GM23338 (cell line): ENCODE measurements around the gene SMC5. TPM values are rescaled to one million over a fixed set of nuclear protein-coding genes. Genes with fewer than 3 reads are reported as not detected.

Experiments
- ATAC-seq: fragments of 200-7000 bp; cut with Tn5 transposase; 3 replicates; pipeline ENCODE4 v1.9.1; 2020
- DNase-seq: peaks from one replicate; pipeline ENCODE4 v3.0.0-alpha.2; 2015; ENCODE audit warnings: low spot score
- H2AFZ ChIP-seq: fragments of 200-600 bp; sonication (generic); 2 replicates; pipeline ENCODE4 v1.8.0; 2016; ENCODE audit warnings: antibody characterized with exemption, mild to moderate bottlenecking, moderate library complexity
- H3F3A ChIP-seq: fragments of 200-600 bp; sonication (generic); replicated peaks from 2 replicates; pipeline ENCODE4 v1.8.0; 2017; ENCODE audit warnings: antibody characterized with exemption, mixed run types, low read depth
- H3K27ac ChIP-seq: fragments of 200-600 bp; sonication (generic); 2 replicates; pipeline ENCODE4 v1.6.1; 2016; ENCODE audit warnings: low read depth
- H3K27me3 ChIP-seq: fragments of 200-600 bp; sonication (generic); 2 replicates; pipeline ENCODE4 v1.8.0; 2016; ENCODE audit warnings: mild to moderate bottlenecking, mixed run types, moderate library complexity; ENCODE audit not compliant: insufficient read depth
- H3K36me3 ChIP-seq: fragments of 200-600 bp; sonication (generic); 2 replicates; pipeline ENCODE4 v1.8.0; 2016; ENCODE audit warnings: mild to moderate bottlenecking; ENCODE audit not compliant: insufficient read depth
- H3K4me1 ChIP-seq: fragments of 200-600 bp; sonication (generic); 2 replicates; pipeline ENCODE4 v1.8.0; 2016; ENCODE audit warnings: mild to moderate bottlenecking, moderate library complexity; ENCODE audit not compliant: insufficient read depth
- H3K4me2 ChIP-seq: fragments of 200-600 bp; sonication (generic); 2 replicates; pipeline ENCODE4 v1.7.1; 2017; ENCODE audit warnings: mixed run types
- H3K4me3 ChIP-seq: fragments of 200-600 bp; sonication (generic); 2 replicates; pipeline ENCODE4 v1.6.1; 2016; ENCODE audit warnings: mixed run types
- H3K79me2 ChIP-seq: fragments of 200-600 bp; sonication (generic); replicated peaks from 2 replicates; pipeline ENCODE4 v1.8.0; 2017; ENCODE audit warnings: mild to moderate bottlenecking; ENCODE audit not compliant: insufficient read depth
- H3K9me2 ChIP-seq: fragments of 200-600 bp; sonication (generic); 2 replicates; pipeline ENCODE4 v1.8.0; 2017; ENCODE audit not compliant: insufficient read depth
- H4K20me1 ChIP-seq: fragments of 200-600 bp; sonication (generic); replicated peaks from 2 replicates; pipeline ENCODE4 v1.8.0; 2017; ENCODE audit warnings: mild to moderate bottlenecking; ENCODE audit not compliant: insufficient read depth
- H3K27ac Mint-ChIP-seq: 2 replicates; pipeline ENCODE4 v1.8.0; 2020; ENCODE audit warnings: inconsistent platforms, mild to moderate bottlenecking, moderate library complexity, mixed read lengths
- H3K27me3 Mint-ChIP-seq: 3 replicates; pipeline ENCODE4 v1.8.0; 2022; ENCODE audit warnings: low read depth, mild to moderate bottlenecking, moderate library complexity, mixed read lengths, inconsistent platforms; ENCODE audit not compliant: insufficient read depth, poor library complexity
- H3K36me3 Mint-ChIP-seq: 3 replicates; pipeline ENCODE4 v1.8.0; 2021; ENCODE audit warnings: low read depth, mild to moderate bottlenecking, inconsistent platforms, moderate library complexity, mixed read lengths
- H3K4me1 Mint-ChIP-seq: 3 replicates; pipeline ENCODE4 v1.8.0; 2020; ENCODE audit warnings: mild to moderate bottlenecking, inconsistent platforms, mixed read lengths
- H3K4me3 Mint-ChIP-seq: 3 replicates; pipeline ENCODE4 v1.8.0; 2021; ENCODE audit warnings: moderate library complexity, mild to moderate bottlenecking, inconsistent platforms, mixed read lengths
- H3K9me3 Mint-ChIP-seq: 3 replicates; pipeline ENCODE4 v1.8.0; 2020; ENCODE audit warnings: moderate library complexity, mild to moderate bottlenecking, inconsistent platforms, mixed read lengths
- CREB1 ChIP-seq: fragments of 250-450 bp; sonication (Bioruptor Pico); IDR thresholded peaks from 2 replicates; pipeline ENCODE4 v1.5.0; 2020; ENCODE audit warnings: low read depth, mild to moderate bottlenecking, moderate library complexity
- ETS1 ChIP-seq: IDR thresholded peaks from 2 replicates; pipeline ENCODE4 v1.6.1; 2016; ENCODE audit warnings: antibody characterized with exemption
- EZH2 ChIP-seq: fragments of 200-600 bp; sonication (generic); IDR thresholded peaks from one replicate; pipeline ENCODE4 v1.8.0; 2017; ENCODE audit warnings: antibody characterized with exemption, mild to moderate bottlenecking, low read depth; ENCODE audit not compliant: unreplicated experiment
- EZH2phosphoT487 ChIP-seq: fragments of 200-600 bp; sonication (generic); IDR thresholded peaks from one replicate; pipeline ENCODE4 v1.8.1; 2018; ENCODE audit warnings: antibody characterized with exemption; ENCODE audit not compliant: unreplicated experiment
- JUNB ChIP-seq: IDR thresholded peaks from one replicate; pipeline ENCODE4 v1.6.1; 2016; ENCODE audit warnings: antibody characterized with exemption; ENCODE audit not compliant: unreplicated experiment
- NANOG ChIP-seq: IDR thresholded peaks from 2 replicates; pipeline ENCODE4 v1.6.1; 2016; ENCODE audit warnings: antibody characterized with exemption, borderline replicate concordance
- POLR2AphosphoS5 ChIP-seq: IDR thresholded peaks from 2 replicates; pipeline ENCODE4 v1.6.1; 2016; ENCODE audit warnings: antibody characterized with exemption, low read depth
- ZNF114 ChIP-seq: fragments of 250-450 bp; sonication (Bioruptor Pico); IDR thresholded peaks from 2 replicates; pipeline ENCODE4 v1.5.0; 2020; ENCODE audit warnings: mild to moderate bottlenecking, moderate library complexity
- ZNF331 ChIP-seq: fragments of 250-450 bp; sonication (Bioruptor Pico); IDR thresholded peaks from 2 replicates; pipeline ENCODE4 v1.5.0; 2020; ENCODE audit warnings: low read depth, mild to moderate bottlenecking, moderate library complexity
- ZNF462 ChIP-seq: fragments of 250-450 bp; sonication (Bioruptor Pico); IDR thresholded peaks from 2 replicates; pipeline ENCODE4 v1.5.0; 2020; ENCODE audit warnings: mild to moderate bottlenecking, moderate library complexity
- polyA plus RNA-seq: library from polyadenylated mRNA; unstranded; fragments of >200 nt; fragmentation: Nextera tagmentation; extraction: Ambion mirVana; gene quantifications from 2 replicates; pipeline ENCODE4 v1.2.1, GENCODE V29; 2016
- total RNA-seq: library from RNA; depleted of rRNA; stranded (reverse); fragments of >200 nt; shearing (Covaris generic); gene quantifications from 2 replicates; pipeline ENCODE4 v1.2.3, GENCODE V29; 2014
- TF ChIP-seq, protein P1 (sequence below), 2 experiments: fragments of 200-600 bp in 1 of 2; sonication (generic) in 1 of 2; conservative IDR thresholded peaks; 2 replicates each; pipeline versions ENCODE4 v1.5.1 to v1.6.1; 2016 to 2017; ENCODE audit warnings: antibody characterized with exemption in 2 of 2, low read depth in 2 of 2, mild to moderate bottlenecking in 2 of 2, moderate library complexity in 1 of 2

SMC5 gene
- total and polyA plus RNA-seq, 2 experiments from 2014 or later: 27.9 to 29.0 TPM

GRCh38 chr9:70374962-70375618 is 116.3 kb downstream of the SMC5 start:
- Histone ChIP-seq H3K4me3 (no peak overlapping the region), H3K9me2 (no peaks in the 10 kb centered on the region), H3K79me2 (no peaks in the 10 kb centered on the region), H3K4me2 (no peak overlapping the region), H3F3A (no peaks in the 10 kb centered on the region), H3K27me3 (no peaks in the 10 kb centered on the region), H3K4me1 (peaks cover 11% of the 10 kb centered on the region), H2AFZ (peak overlapping the region; percentile 91), H4K20me1 (no peaks in the 10 kb centered on the region), H3K36me3 (no peaks in the 10 kb centered on the region), H3K27ac (no peak overlapping the region)
- Mint-ChIP-seq H3K4me3 (no peak overlapping the region), H3K4me1 (peaks cover 12% of the 10 kb centered on the region; the same call in 2 of the 3 replicates), H3K27ac (peak overlapping the region; percentile 62; the same call in 1 of the 2 replicates), H3K27me3 (peaks cover 2% of the 10 kb centered on the region), H3K36me3 (no peaks in the 10 kb centered on the region), H3K9me3 (no peaks in the 10 kb centered on the region)
- no peak for TF ChIP-seq CREB1
- ATAC-seq (peak; percentile 50), DNase-seq (no peak)

GRCh38 chr9:70382046-70382708 is 123.4 kb downstream of the SMC5 start:
- no peaks in the 10 kb centered on the region for H3K27me3 Mint-ChIP-seq
- H3K79me2 ChIP-seq: no peaks in the 10 kb centered on the region
- ATAC-seq (no peak), DNase-seq (no peak)
- H3F3A ChIP-seq: no peaks in the 10 kb centered on the region
- H3K9me2 ChIP-seq: no peaks in the 10 kb centered on the region
- H4K20me1 ChIP-seq: no peaks in the 10 kb centered on the region
- no peak overlapping the region for H3K4me2 ChIP-seq
- no peak overlapping the region for H2AFZ ChIP-seq
- no peaks in the 10 kb centered on the region for H3K27me3 ChIP-seq
- no peaks in the 10 kb centered on the region for H3K36me3 Mint-ChIP-seq
- H3K36me3 ChIP-seq: no peaks in the 10 kb centered on the region
- H3K4me3 Mint-ChIP-seq: no peak overlapping the region
- H3K27ac Mint-ChIP-seq: no peak overlapping the region
- no peak overlapping the region for H3K27ac ChIP-seq
- no peaks in the 10 kb centered on the region for H3K9me3 Mint-ChIP-seq
- H3K4me1 ChIP-seq: no peaks in the 10 kb centered on the region
- no peak overlapping the region for H3K4me3 ChIP-seq
- peaks cover 9% of the 10 kb centered on the region; the same call in 2 of the 3 replicates for H3K4me1 Mint-ChIP-seq
- TF ChIP-seq EZH2 (no peak), ZNF114 (CRISPR knock-in tag) (no peak), ETS1 (no peak), EZH2phosphoT487 (no peak), ZNF331 (CRISPR knock-in tag) (no peak), POLR2AphosphoS5 (no peak), ZNF462 (CRISPR knock-in tag) (no peak), CREB1 (no peak), JUNB (no peak), NANOG (no peak)
- TF ChIP-seq, protein P1, sequence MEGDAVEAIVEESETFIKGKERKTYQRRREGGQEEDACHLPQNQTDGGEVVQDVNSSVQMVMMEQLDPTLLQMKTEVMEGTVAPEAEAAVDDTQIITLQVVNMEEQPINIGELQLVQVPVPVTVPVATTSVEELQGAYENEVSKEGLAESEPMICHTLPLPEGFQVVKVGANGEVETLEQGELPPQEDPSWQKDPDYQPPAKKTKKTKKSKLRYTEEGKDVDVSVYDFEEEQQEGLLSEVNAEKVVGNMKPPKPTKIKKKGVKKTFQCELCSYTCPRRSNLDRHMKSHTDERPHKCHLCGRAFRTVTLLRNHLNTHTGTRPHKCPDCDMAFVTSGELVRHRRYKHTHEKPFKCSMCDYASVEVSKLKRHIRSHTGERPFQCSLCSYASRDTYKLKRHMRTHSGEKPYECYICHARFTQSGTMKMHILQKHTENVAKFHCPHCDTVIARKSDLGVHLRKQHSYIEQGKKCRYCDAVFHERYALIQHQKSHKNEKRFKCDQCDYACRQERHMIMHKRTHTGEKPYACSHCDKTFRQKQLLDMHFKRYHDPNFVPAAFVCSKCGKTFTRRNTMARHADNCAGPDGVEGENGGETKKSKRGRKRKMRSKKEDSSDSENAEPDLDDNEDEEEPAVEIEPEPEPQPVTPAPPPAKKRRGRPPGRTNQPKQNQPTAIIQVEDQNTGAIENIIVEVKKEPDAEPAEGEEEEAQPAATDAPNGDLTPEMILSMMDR (conservative IDR thresholded peaks at IDR 0.05; ENCODE audit: low read depth in 2 of 2): no peak
